ENCODE measurements around the gene FEZ2.

- TF ChIP-seq CEBPB (IDR thresholded peaks at IDR 0.05; ENCODE audit: low read depth, low read length): no peak
- TF ChIP-seq TAF1 (IDR thresholded peaks at IDR 0.05; ENCODE audit: low read depth, low read length): no peak
- no peak for TF ChIP-seq EP300 (IDR thresholded peaks at IDR 0.05; ENCODE audit: borderline replicate concordance in 1 of 2, low read depth in 2 of 2, low read length in 2 of 2)
- TF ChIP-seq EZH2 (IDR thresholded peaks at IDR 0.05; ENCODE audit: low read depth, low read length, severe bottlenecking): no peak
- no peak for TF ChIP-seq CTCF (IDR thresholded peaks at IDR 0.05; ENCODE audit: control extremely low read depth in 1 of 3, insufficient read depth in 1 of 3, low read depth in 1 of 3, low read length in 3 of 3)
- TF ChIP-seq POLR2A (IDR thresholded peaks at IDR 0.05; ENCODE audit: control extremely low read depth in 1 of 2, low read depth in 2 of 2, low read length in 2 of 2): no peak
- TF ChIP-seq SP1 (IDR thresholded peaks at IDR 0.05; ENCODE audit: low read depth, low read length): no peak
Observed at GRCh38 chr2:36582951-36583350, 15.0 kb downstream of the FEZ2 start.
